Cardiac fibroblast (primary cell): ENCODE results near the gene MACROD2.

ENCODE experiments used
- DNase-seq, 2 donors: peaks; one replicate each; pipeline versions ENCODE4 v3.0.0 to v3.0.0-alpha.2; 2010; ENCODE audit warnings: low read depth in 2 of 2
- H3K4me3 ChIP-seq, 2 donors: replicated peaks in 1 of 2; 1 replicate in 1 of 2; 2 replicates in 1 of 2; pipeline ENCODE4 v1.5.1; 2011; ENCODE audit warnings: low read depth in 2 of 2, low read length in 2 of 2, mild to moderate bottlenecking in 2 of 2, moderate library complexity in 1 of 2
- CTCF ChIP-seq: IDR thresholded peaks from one replicate; pipeline ENCODE4 v1.5.1; 2011; ENCODE audit warnings: low read depth, mild to moderate bottlenecking, low read length, inconsistent platforms

Gene MACROD2

GRCh38 chr20:15603978-15604805, 1608.9 kb downstream of the MACROD2 start:
- no peak for DNase-seq
- no peak for TF ChIP-seq CTCF
- H3K4me3 ChIP-seq, result no peak overlapping the region

DNA sequence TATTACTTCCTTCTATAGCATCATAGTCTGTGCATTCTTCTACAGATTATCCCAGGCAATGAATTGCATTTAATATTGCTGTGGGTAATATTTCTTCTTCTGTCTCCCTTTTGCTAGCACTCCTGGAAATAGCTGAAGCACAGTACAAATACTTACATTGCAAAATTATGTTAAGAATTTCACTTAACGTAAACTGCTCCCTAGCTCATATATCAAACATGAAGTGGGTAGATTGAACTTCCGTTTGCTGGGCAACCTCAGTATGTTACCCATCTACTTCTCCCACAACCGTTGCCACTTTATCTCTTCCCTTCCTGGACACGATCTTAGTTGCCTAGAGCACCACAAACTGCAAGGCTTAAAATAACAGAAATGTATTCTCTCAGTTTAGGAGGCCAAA, 1614.6 kb downstream of the MACROD2 start:
- H3K4me3 ChIP-seq, result no peak overlapping the region
- no peak for DNase-seq
- TF ChIP-seq CTCF, result no peak

- no peak for DNase-seq
- no peak for TF ChIP-seq CTCF
These were observed 1615.5 kb downstream of the MACROD2 start for GRCh38 chr20:15610787-15611186.

GRCh38 chr20:15611541-15611940, 1616.2 kb downstream of the MACROD2 start:
- DNase-seq, result no peak
- TF ChIP-seq CTCF, result no peak
- no peak overlapping the region for H3K4me3 ChIP-seq

More at GRCh38 chr20:15610787-15611186, 1615.5 kb downstream of the MACROD2 start:
- H3K4me3 ChIP-seq, result no peak overlapping the region

- TF ChIP-seq CTCF, result no peak
- DNase-seq, result no peak
These were observed 1616.9 kb downstream of the MACROD2 start for GRCh38 chr20:15612198-15612597.

DNA sequence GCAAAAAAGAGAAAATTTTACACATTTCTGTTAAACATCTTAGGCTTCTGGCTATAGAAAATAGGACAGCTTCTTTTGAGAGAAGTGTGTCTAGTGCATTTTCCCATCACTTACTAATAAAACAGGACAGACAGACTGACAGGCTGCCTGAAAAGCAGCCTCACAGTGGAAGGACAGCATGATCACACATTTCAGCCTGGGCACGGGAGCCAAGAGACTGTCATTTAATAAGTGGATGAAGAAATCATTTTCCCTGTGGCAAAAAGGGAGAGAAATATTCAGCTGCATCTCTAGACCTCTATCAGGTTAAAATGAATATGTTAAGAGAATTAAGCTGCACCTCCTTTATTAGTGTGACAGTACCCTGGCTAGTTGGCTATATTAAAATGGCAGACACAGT, 1617.5 kb downstream of the MACROD2 start:
- H3K4me3 ChIP-seq, result no peak overlapping the region
- DNase-seq, result no peak
- TF ChIP-seq CTCF, result no peak

More at GRCh38 chr20:15612198-15612597, 1616.9 kb downstream of the MACROD2 start:
- no peak overlapping the region for H3K4me3 ChIP-seq
